PC-9 (cell line): Measurements from ENCODE around the gene AK3. TPM values are rescaled to one million over a fixed set of nuclear protein-coding genes. Genes with fewer than 3 reads are reported as not detected.

Experiments
- BruUV-seq: library from RNA; stranded (reverse); fragments of 400-500 nt; replicated peaks from 2 replicates; lab custom pipeline; 2021; lab: Mats Ljungman, UMichigan
- CTCF ChIA-PET: fragments of 300-600 bp; sonication (Branson Sonifier 250); formaldehyde crosslinking; loops from one replicate; lab custom pipeline; 2022; ENCODE audit warnings: antibody characterized with exemption; lab: Charles Lee
- POLR2A ChIA-PET: fragments of 300-600 bp; sonication (Branson Sonifier 250); formaldehyde crosslinking; loops from one replicate; lab custom pipeline; 2022; ENCODE audit warnings: antibody characterized with exemption; ENCODE audit not compliant: unreplicated experiment; lab: Charles Lee
- DNase-seq, 2 experiments: peaks; one replicate each; pipeline versions ENCODE4 v3.0.0 to v3.0.0-alpha.2; 2015 to 2022; ENCODE audit warnings: mixed read lengths in 1 of 2
- H2AFZ ChIP-seq: fragments of 200-600 bp; sonication (generic); 2 replicates; pipeline ENCODE4 v1.8.1; 2017; ENCODE audit warnings: antibody characterized with exemption
- H3F3A ChIP-seq: fragments of 200-600 bp; sonication (generic); 2 replicates; pipeline ENCODE4 v1.8.1; 2017; ENCODE audit warnings: antibody characterized with exemption, mild to moderate bottlenecking, low read depth; ENCODE audit not compliant: insufficient read depth
- H3K27ac ChIP-seq: fragments of 200-600 bp; sonication (generic); 2 replicates; pipeline ENCODE4 v1.6.1; 2016; ENCODE audit warnings: mixed run types
- H3K27me3 ChIP-seq: fragments of 200-600 bp; sonication (generic); 2 replicates; pipeline ENCODE4 v1.6.1; 2016; ENCODE audit warnings: low read depth, mixed run types; ENCODE audit not compliant: insufficient read depth
- H3K36me3 ChIP-seq: fragments of 200-600 bp; sonication (generic); 2 replicates; pipeline ENCODE4 v1.6.1; 2016; ENCODE audit warnings: low read depth, mixed run types
- H3K4me1 ChIP-seq: fragments of 200-600 bp; sonication (generic); replicated peaks from 2 replicates; pipeline ENCODE4 v1.6.1; 2016; ENCODE audit warnings: mixed run types; ENCODE audit not compliant: insufficient read depth
- H3K4me2 ChIP-seq: fragments of 200-600 bp; sonication (generic); 2 replicates; pipeline ENCODE4 v1.6.1; 2017; ENCODE audit warnings: mixed run types
- H3K4me3 ChIP-seq: fragments of 200-600 bp; sonication (generic); 2 replicates; pipeline ENCODE4 v1.6.1; 2016; ENCODE audit warnings: mixed run types
- H3K79me2 ChIP-seq: fragments of 200-600 bp; sonication (generic); 2 replicates; pipeline ENCODE4 v1.6.1; 2017; ENCODE audit warnings: low read depth, mixed run types
- H3K9me2 ChIP-seq: fragments of 200-600 bp; sonication (generic); 2 replicates; pipeline ENCODE4 v1.8.1; 2017; ENCODE audit warnings: mild to moderate bottlenecking; ENCODE audit not compliant: insufficient read depth
- H3K9me3 ChIP-seq: fragments of 200-600 bp; sonication (generic); 2 replicates; pipeline ENCODE4 v1.8.1; 2016; ENCODE audit warnings: low read depth; ENCODE audit not compliant: insufficient read depth
- H4K20me1 ChIP-seq: fragments of 200-600 bp; sonication (generic); 2 replicates; pipeline ENCODE4 v1.8.1; 2017; ENCODE audit not compliant: insufficient read depth
- CTCF ChIP-seq: fragments of 200-600 bp; sonication (generic); conservative IDR thresholded peaks from 2 replicates; pipeline ENCODE4 v1.6.1; 2017; ENCODE audit warnings: mixed run types, antibody characterized with exemption, mild to moderate bottlenecking, moderate library complexity
- EZH2 ChIP-seq: fragments of 200-600 bp; sonication (generic); IDR thresholded peaks from 2 replicates; pipeline ENCODE4 v1.8.0; 2017; ENCODE audit warnings: antibody characterized with exemption, low read depth
- intact Hi-C: fragments of 100-400 bp; cut with micrococcal nuclease; formaldehyde crosslinking; loops from one replicate; pipeline ENCODE4 v1.10.0; 2022; ENCODE audit not compliant: unreplicated experiment
- total RNA-seq: library from RNA; stranded (reverse); gene quantifications from 2 replicates; pipeline ENCODE4 v1.2.3, GENCODE V29; 2021

The AK3 gene
- total RNA-seq, 1 experiment from 2014 or later = 36.2 TPM

DNA sequence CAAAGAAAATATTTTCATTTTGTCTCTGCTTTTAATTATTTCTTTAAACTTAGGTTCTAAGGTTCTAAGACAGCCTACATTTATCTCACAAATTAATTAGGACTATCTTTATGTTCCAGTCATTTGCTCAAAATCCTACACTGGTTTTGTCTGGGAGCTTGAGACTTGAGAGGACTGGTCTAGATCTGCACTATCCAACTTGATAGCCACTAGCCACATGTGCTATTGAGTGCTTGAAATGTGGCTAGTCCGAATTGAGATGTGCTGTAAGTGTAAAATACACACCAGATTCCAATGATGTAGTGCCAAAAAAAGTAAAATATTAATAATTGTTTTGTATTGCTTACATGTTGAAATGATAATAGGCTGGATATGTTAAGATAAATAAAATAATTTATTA, 54.4 kb downstream of the AK3 start:
- no peak for TF ChIP-seq EZH2
- TF ChIP-seq CTCF = no peak
- no peaks in the 10 kb centered on the region for H3K36me3 ChIP-seq
- ChIA-PET CTCF (no interaction called here), POLR2A (no interaction called here)
- no peak for DNase-seq
- no peak overlapping the region for H3K4me3 ChIP-seq
- H3K4me1 ChIP-seq = no peaks in the 10 kb centered on the region
- H2AFZ ChIP-seq = no peak overlapping the region
- no peaks in the 10 kb centered on the region for H3F3A ChIP-seq
- H3K79me2 ChIP-seq = peaks cover 13% of the 10 kb centered on the region
- no peaks in the 10 kb centered on the region for H3K9me3 ChIP-seq
- intact Hi-C loops = no loop called here
- no peak overlapping the region for H3K27ac ChIP-seq
- no peaks in the 10 kb centered on the region for H3K27me3 ChIP-seq
- BruUV-seq = no TSS peak
- no peaks in the 10 kb centered on the region for H3K9me2 ChIP-seq
- no peak overlapping the region for H3K4me2 ChIP-seq
- no peaks in the 10 kb centered on the region for H4K20me1 ChIP-seq

DNA sequence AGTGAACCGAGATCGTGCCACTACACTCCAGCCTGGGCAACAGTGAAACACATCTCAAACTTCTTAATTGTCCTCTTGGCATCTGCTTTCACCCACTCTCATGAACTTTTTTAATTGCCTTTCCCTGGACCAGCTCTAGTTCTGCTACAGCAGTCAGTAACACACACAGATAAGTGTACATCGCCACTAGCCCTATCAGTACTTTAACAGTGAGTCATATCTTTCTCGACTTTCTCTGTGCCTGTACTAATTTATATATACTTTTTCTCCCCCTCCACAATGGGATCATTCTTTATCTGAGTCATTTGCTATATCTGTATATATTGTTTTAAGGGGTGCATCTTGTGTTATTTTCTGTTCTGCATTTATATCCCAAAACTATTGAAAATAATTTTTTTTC, 54.9 kb downstream of the AK3 start:
- H3F3A ChIP-seq = no peaks in the 10 kb centered on the region
- no peaks in the 10 kb centered on the region for H3K9me2 ChIP-seq
- H3K9me3 ChIP-seq = no peaks in the 10 kb centered on the region
- H2AFZ ChIP-seq = no peak overlapping the region
- ChIA-PET POLR2A (no interaction called here), CTCF (no interaction called here)
- intact Hi-C loops = no loop called here
- DNase-seq = no peak
- peaks cover 18% of the 10 kb centered on the region for H3K79me2 ChIP-seq
- H3K27ac ChIP-seq = no peak overlapping the region
- peaks cover 4% of the 10 kb centered on the region for H3K4me1 ChIP-seq
- no peaks in the 10 kb centered on the region for H4K20me1 ChIP-seq
- TF ChIP-seq EZH2 (no peak), CTCF (no peak)
- no peaks in the 10 kb centered on the region for H3K36me3 ChIP-seq
- no TSS peak for BruUV-seq
- no peaks in the 10 kb centered on the region for H3K27me3 ChIP-seq
- no peak overlapping the region for H3K4me2 ChIP-seq
- no peak overlapping the region for H3K4me3 ChIP-seq

DNA sequence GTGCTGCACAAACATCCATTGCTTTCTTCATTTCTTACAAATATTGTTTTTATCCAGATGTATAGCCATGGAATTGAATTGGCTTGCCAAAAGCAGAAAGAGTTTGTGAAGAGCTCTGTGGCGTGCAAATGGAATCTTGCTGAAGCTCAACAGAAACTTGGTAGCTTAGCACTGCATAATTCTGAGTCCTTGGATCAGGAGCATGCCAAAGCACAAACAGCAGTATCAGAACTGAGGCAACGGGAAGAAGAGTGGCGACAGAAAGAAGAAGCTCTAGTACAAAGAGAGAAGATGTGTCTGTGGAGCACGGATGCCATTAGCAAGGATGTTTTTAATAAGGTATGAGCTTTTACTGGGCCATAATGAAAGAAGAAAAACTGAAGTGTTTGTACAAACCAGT, 56.2 kb downstream of the AK3 start:
- Histone ChIP-seq H3K9me3 (no peaks in the 10 kb centered on the region), H3K4me3 (no peak overlapping the region), H3K27ac (no peak overlapping the region), H3K36me3 (no peaks in the 10 kb centered on the region), H3K9me2 (no peaks in the 10 kb centered on the region), H3F3A (peaks cover 4% of the 10 kb centered on the region; the same call in 1 of the 2 replicates), H2AFZ (no peak overlapping the region), H4K20me1 (no peaks in the 10 kb centered on the region), H3K79me2 (peaks cover 31% of the 10 kb centered on the region), H3K27me3 (no peaks in the 10 kb centered on the region), H3K4me1 (peaks cover 9% of the 10 kb centered on the region), H3K4me2 (no peak overlapping the region)
- ChIA-PET CTCF (no interaction called here), POLR2A (no interaction called here)
- intact Hi-C loops = no loop called here
- no TSS peak for BruUV-seq
- DNase-seq = no peak
- TF ChIP-seq CTCF (no peak), EZH2 (no peak)
